ENCODE data around the gene HHIPL1. TPM values are rescaled to one million over a fixed set of nuclear protein-coding genes. Genes with fewer than 3 reads are reported as not detected.

The HHIPL1 gene
- polyA plus RNA-seq, 3 donors, result 1.3 to 1.5 (median 1.3) TPM

- no peak for DNase-seq (ENCODE audit: low read depth in 3 of 3, low spot score in 2 of 3)
These were observed 82.4 kb downstream of the HHIPL1 start for GRCh38 chr14:99727096-99727870.

- no peak for DNase-seq (ENCODE audit: low read depth in 3 of 3, low spot score in 2 of 3)
These were observed 83.4 kb downstream of the HHIPL1 start for GRCh38 chr14:99728231-99728920.

GRCh38 chr14:99728981-99729451 lies 84.1 kb downstream of the HHIPL1 start:
- DNase-seq (ENCODE audit: low read depth in 3 of 3, low spot score in 2 of 3), result no peak

Other genes starting within 250 kb of the HHIPL1 start
- 10 to 100 TPM; 59.1 to 66.2 (median 65.6) TPM for gene SETD3, start 164.3 kb upstream of the HHIPL1 start, polyA plus RNA-seq (ENCODE audit: insufficient read length in 3 of 3)
- 10 to 100 TPM; 39.0 to 47.2 (median 40.4) TPM for gene CCNK, start 163.7 kb upstream of the HHIPL1 start, polyA plus RNA-seq (ENCODE audit: insufficient read length in 3 of 3)
- 10 to 100 TPM; 23.7 to 27.9 (median 25.4) TPM for gene CCDC85C, start 40.9 kb upstream of the HHIPL1 start, polyA plus RNA-seq (ENCODE audit: insufficient read length in 3 of 3)
- 1 to 10 TPM; 1.1 to 1.6 (median 1.4) TPM for gene CYP46A1, start 39.2 kb downstream of the HHIPL1 start, polyA plus RNA-seq (ENCODE audit: insufficient read length in 3 of 3)
- 10 to 100 TPM; 37.6 to 44.8 (median 38.0) TPM for gene EML1, start 148.3 kb downstream of the HHIPL1 start, polyA plus RNA-seq (ENCODE audit: insufficient read length in 3 of 3)